Forelimb muscle (tissue), 1 donor: ENCODE data around the gene RHOJ. TPM values are rescaled to one million over a fixed set of nuclear protein-coding genes. Genes with fewer than 3 reads are reported as not detected.
"Not testable (repeated sequence)": the region's sequence is repeated elsewhere in the genome, so short reads cannot be mapped to it uniquely, and the experiment has no call there.

ENCODE experiments used
- DNase-seq: peaks from one replicate; pipeline ENCODE4 v3.0.0-alpha.2; 2013; ENCODE audit warnings: low read depth
- polyA plus RNA-seq: library from polyadenylated mRNA; unstranded; fragments of 120-200 nt; gene quantifications from one replicate; pipeline ENCODE4 v1.2.1, GENCODE V29; 2013; ENCODE audit not compliant: insufficient read length

RHOJ gene
- polyA plus RNA-seq, 1 donor, result 25.9 TPM

- DNase-seq, result peak; percentile 87
Observed at GRCh38 chr14:63296060-63296563, 91.9 kb downstream of the RHOJ start.

DNA sequence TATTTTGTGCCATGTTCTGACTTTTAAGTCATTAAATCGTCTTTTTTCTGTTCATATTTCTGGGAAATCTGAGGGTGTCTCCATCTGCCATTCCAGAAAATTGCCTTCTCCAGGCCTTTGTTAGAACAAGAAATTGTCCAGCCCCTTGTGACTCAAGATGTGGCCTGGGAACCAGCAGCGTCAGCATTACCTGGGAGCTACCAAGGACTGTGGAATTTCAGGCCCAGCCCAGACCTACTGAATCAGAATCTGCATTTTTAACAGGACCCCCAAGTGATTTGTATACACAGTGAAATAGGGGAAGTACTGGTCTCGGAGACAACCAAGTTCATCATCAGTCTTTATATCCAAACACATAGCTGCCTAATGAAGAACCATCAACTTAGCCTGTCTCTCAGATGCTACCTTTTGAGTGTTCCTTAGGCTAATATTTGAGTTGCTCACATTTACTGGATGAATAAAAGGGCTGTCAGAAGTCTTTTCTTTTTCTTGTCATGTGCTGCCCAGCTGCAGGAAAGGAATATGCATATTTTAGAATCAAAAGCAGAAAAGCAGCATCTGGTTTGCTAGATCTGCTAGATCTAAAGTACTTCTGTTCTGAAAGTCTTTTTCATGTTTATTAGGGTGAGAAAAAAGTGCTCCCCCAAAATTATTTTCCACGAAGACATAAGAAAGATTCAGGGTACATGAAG, 93.3 kb downstream of the RHOJ start:
- no peak for DNase-seq

DNA sequence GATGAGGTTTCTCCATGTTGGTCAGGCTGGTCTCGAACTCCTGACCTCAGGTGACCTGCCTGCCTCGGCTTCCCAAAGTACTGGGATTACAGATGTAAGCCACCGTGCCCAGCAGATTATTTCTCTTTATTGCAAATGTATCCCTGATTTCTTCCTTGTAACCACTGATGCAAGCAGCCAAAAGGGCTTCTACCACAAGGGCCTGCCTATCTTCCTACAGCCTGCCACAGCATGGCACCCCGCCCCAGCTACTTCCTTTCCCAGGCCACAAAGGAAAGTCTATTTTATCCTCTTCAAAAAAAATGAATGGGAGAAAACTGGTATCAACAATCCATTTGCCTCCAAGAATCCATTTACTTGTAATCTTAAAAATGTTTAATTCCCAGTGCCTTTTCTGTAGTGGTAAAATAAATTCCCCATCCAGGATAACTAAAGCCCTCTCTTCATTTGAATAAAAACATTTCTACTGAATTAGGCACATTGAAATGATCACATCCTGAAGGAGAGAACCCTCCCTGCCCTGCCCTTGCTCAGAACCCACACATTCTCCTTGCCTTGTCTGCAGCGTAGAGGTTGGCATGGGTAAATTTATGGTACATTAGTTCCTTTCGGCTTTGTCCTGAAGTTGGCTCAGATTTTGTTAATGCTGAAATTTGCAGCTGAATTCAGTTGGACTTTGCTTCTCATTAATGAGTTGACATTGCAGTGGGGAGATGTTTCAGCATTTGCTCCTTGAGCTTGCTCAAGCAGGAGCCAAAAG, 95.3 kb downstream of the RHOJ start:
- no peak for DNase-seq

DNA sequence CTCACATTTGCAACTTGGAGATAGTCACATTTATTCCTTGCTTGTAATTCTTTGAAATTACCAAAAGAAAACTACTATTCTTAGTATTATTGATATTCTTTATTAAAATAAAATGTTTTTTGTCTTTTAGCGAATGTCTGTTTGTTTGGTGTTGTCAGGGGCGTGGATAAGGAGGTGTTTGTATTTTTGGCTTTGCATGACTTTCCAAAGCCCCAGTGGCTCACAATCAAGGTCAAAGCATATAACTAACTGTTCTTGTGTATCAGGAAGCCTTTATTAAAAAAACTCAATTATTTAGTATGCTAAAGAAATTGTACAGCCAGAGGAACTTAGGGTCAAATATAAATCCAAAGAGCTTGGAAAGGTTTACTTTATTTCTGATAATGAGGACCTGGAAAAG, 96.6 kb downstream of the RHOJ start:
- no peak for DNase-seq

GRCh38 chr14:63301891-63302534, 97.8 kb downstream of the RHOJ start:
- no peak for DNase-seq

DNA sequence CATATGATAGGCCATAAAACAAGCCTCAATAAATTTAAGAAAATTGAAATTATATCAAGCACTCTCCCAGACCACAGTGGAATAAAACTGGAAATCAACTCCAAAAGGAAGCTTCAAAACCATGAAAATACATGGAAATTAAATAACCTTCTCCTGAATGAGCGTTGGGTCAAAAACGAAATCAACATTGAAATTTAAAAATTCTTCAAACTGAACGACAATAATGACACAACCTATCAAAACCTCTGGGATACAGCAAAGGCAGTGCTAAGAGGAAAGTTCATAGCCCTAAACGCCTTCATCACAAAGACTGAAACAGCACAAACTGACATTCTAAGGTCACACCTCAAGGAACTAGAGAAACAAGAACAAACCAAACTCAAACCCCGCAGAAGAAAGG, 100.2 kb downstream of the RHOJ start:
- not testable (repeated sequence) for DNase-seq

DNA sequence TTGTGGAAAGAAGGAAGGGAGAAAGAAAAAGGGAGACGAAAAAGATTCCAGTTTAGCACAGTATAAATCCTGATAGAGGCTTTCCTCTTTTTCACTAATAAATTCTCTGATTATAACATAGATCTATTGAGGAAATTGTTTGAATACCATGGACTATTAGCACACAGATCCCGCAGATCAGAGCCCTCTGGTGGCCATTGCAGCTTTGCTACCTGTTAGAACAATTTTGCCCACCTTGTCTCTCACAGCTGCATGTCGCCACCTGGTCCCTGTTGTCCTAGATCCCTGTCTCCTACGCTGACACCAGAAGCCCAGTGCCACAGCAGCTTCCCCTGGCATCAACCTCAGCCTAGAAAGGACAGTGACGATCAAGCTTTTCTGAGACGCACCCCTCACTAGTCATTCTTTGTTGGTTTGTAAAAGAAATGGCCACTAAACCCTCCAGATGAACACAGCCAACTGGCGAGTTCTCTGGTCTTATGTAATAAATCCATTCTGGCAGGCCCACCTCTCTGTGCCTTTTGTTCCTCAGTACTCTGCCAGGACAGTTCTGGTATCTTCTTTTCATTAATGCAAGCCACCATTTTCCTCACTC, 104.6 kb downstream of the RHOJ start:
- DNase-seq, result no peak

DNA sequence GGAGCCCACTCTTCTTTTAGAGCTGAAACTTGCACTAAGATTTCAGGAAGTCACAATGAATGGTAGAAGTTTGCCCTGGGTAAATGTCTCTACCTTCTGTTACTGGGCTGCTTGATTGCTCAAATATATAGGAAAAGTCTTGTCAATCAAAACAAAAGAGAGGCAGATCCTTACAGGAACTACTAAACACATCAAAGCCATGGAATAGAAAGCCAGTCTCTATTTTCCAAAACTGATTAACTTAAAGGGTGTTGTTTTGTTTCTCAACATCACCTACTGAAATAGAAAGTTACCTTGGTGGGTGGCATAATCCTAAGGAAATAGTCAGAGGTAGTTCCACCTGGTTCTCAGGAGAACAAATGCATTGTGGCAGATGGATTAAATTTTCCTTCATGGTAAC, 114.6 kb downstream of the RHOJ start, which contains the start of gene GPHB5:
TSS of gene GPHB5 (minus strand) at position 101 of the 400 bp plus-strand sequence. CDS start 1,086 bp downstream, outside the sequence.
- no peak for DNase-seq

DNA sequence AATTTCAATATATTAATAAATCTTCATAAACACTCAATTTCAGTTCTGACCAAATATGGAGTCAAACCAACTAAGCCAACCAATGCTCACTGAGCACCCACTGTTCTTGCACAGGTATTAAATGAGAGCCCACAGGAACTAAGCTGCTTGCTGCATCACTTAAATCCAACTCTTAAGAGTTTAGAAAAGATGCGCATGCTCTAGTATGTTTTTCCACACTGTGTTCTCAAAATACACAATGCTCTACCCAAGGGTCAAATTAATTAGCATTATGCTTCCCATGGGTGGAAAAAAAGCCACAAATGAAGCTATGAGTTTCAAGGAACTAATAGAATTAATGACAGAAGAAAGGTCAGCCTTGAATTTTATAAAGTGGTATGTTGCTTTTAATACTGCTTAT, 118.2 kb downstream of the RHOJ start:
- no peak for DNase-seq

GRCh38 chr14:63322897-63323573, 118.8 kb downstream of the RHOJ start:
- peak; percentile 52 for DNase-seq

- DNase-seq, result no peak
Observed at GRCh38 chr14:63326840-63327239, 122.6 kb downstream of the RHOJ start.

GRCh38 chr14:63328787-63329737, 124.8 kb downstream of the RHOJ start:
- no peak for DNase-seq

GRCh38 chr14:63342371-63342770, 138.1 kb downstream of the RHOJ start:
- no peak for DNase-seq

Other genes with a start within 250 kb of the RHOJ start
- 0.05 TPM for gene KCNH5, start 159.0 kb upstream of the RHOJ start, polyA plus RNA-seq
- not detected for gene GPHB5, start 114.5 kb downstream of the RHOJ start, polyA plus RNA-seq